ENCODE results near the gene TMEM156. TPM values are rescaled to one million over a fixed set of nuclear protein-coding genes. Genes with fewer than 3 reads are reported as not detected.

Gene TMEM156
- total RNA-seq, 2 experiments from 2014 or later: 18.4 TPM

- POLR2A ChIA-PET: interaction anchor here (0.7 to 5.8 kb wide), 2 partner anchors 18 to 411 kb away, joined by 3 to 58 read pairs; partner anchors contain the start of genes LIAS, RPL9 and TMEM156
- H3K27ac ChIP-seq (ENCODE audit: low read depth in 1 of 2, low read length in 2 of 2): no peak overlapping the region
Measured at GRCh38 chr4:39048311-39048710, 16.1 kb upstream of the TMEM156 start.

GRCh38 chr4:39047681-39048080, 15.5 kb upstream of the TMEM156 start:
- intact Hi-C loops (cut with DNase I, micrococcal nuclease): loop anchor here (2.0 to 10.0 kb wide), 5 partner anchors 50 to 1363 kb away; partner anchors contain the start of genes LIAS (in 1 of the 2), RELL1 (in 1 of the 2), RFC1 (in 1 of the 2) and RPL9 (in 1 of the 2)
- DNase-seq (no peak), ATAC-seq (ENCODE audit: poor library complexity) (no peak)
- Histone ChIP-seq H3K36me3 (ENCODE audit: insufficient read depth, low read length) (no peaks in the 10 kb centered on the region), H3K27me3 (ENCODE audit: control insufficient read depth in 1 of 2, insufficient read depth in 2 of 2, low read length in 2 of 2) (no peaks in the 10 kb centered on the region), H3K27ac (ENCODE audit: low read depth in 1 of 2, low read length in 2 of 2) (no peak overlapping the region), H3K9me3 (ENCODE audit: control insufficient read depth in 1 of 2, insufficient read depth in 1 of 2, low read length in 2 of 2) (no peaks in the 10 kb centered on the region), H3K4me3 (ENCODE audit: low read length) (no peak overlapping the region), H3K4me1 (ENCODE audit: insufficient read depth, low read length) (peaks cover 36% of the 10 kb centered on the region)
- no peaks in the 10 kb centered on the region for H3K27me3 Mint-ChIP-seq
- peaks cover 68% of the 10 kb centered on the region for H3K4me1 Mint-ChIP-seq (ENCODE audit: low read depth)
- ChIA-PET CTCF (interaction anchor here (0.9 to 1.1 kb wide), 2 partner anchors 17 to 87 kb away, joined by 3 read pairs; no protein-coding TSS in a partner anchor), POLR2A (interaction anchor here (1.2 to 5.8 kb wide), 2 partner anchors 17 to 244 kb away, joined by 3 to 58 read pairs; partner anchors contain the start of gene TMEM156)
- peak overlapping the region; percentile 85 for H3K27ac Mint-ChIP-seq
- H3K9me3 Mint-ChIP-seq: no peaks in the 10 kb centered on the region
- TF ChIP-seq CTCF (IDR thresholded peaks at IDR 0.05): no peak
- H3K36me3 Mint-ChIP-seq (ENCODE audit: low read depth): peaks cover 7% of the 10 kb centered on the region
- peak overlapping the region; percentile 55 for H3K4me3 Mint-ChIP-seq

More at GRCh38 chr4:39048311-39048710, 16.1 kb upstream of the TMEM156 start:
- no peak for TF ChIP-seq CTCF (IDR thresholded peaks at IDR 0.05)
- intact Hi-C loops (cut with DNase I, micrococcal nuclease): loop anchor here (5.0 to 10.0 kb wide), 4 partner anchors 49 to 1364 kb away; partner anchors contain the start of genes LIAS (in 1 of the 2), RELL1 (in 1 of the 2) and RPL9 (in 1 of the 2)
- Histone ChIP-seq H3K27me3 (ENCODE audit: control insufficient read depth in 1 of 2, insufficient read depth in 2 of 2, low read length in 2 of 2) (no peaks in the 10 kb centered on the region), H3K9me3 (ENCODE audit: control insufficient read depth in 1 of 2, insufficient read depth in 1 of 2, low read length in 2 of 2) (no peaks in the 10 kb centered on the region), H3K4me1 (ENCODE audit: insufficient read depth, low read length) (peaks cover 35% of the 10 kb centered on the region), H3K36me3 (ENCODE audit: insufficient read depth, low read length) (no peaks in the 10 kb centered on the region), H3K4me3 (ENCODE audit: low read length) (no peak overlapping the region)
- no peaks in the 10 kb centered on the region for H3K27me3 Mint-ChIP-seq
- H3K36me3 Mint-ChIP-seq (ENCODE audit: low read depth): peaks cover 7% of the 10 kb centered on the region
- H3K27ac Mint-ChIP-seq: peak overlapping the region; percentile 85
- H3K4me1 Mint-ChIP-seq (ENCODE audit: low read depth): peaks cover 70% of the 10 kb centered on the region
- CTCF ChIA-PET: interaction anchor here (2.3 kb wide), 1 partner anchor 10 kb away, joined by 9 read pairs; no protein-coding TSS in a partner anchor
- peak overlapping the region; percentile 55 for H3K4me3 Mint-ChIP-seq
- DNase-seq (peak in 3 of 14 experiments; percentile 25 to 51 (median 27)), ATAC-seq (ENCODE audit: poor library complexity) (no peak)
- H3K9me3 Mint-ChIP-seq: no peaks in the 10 kb centered on the region

GRCh38 chr4:39046249-39046648, 14.0 kb upstream of the TMEM156 start:
- ChIA-PET POLR2A (interaction anchor here (0.6 to 5.8 kb wide), 9 partner anchors 8 to 268 kb away, joined by 3 to 58 read pairs (median 9); partner anchors contain the start of gene TMEM156), CTCF (interaction anchor here (1.4 to 1.6 kb wide), 4 partner anchors 9 to 89 kb away, joined by 4 to 7 read pairs (median 4); no protein-coding TSS in a partner anchor)
- Histone ChIP-seq H3K27ac (ENCODE audit: low read depth in 1 of 2, low read length in 2 of 2) (peak overlapping the region; percentile 28 to 65), H3K4me3 (ENCODE audit: low read length) (peak overlapping the region; percentile 72), H3K9me3 (ENCODE audit: control insufficient read depth in 1 of 2, insufficient read depth in 1 of 2, low read length in 2 of 2) (no peaks in the 10 kb centered on the region), H3K27me3 (ENCODE audit: control insufficient read depth in 1 of 2, insufficient read depth in 2 of 2, low read length in 2 of 2) (no peaks in the 10 kb centered on the region), H3K4me1 (ENCODE audit: insufficient read depth, low read length) (peaks cover 36% of the 10 kb centered on the region), H3K36me3 (ENCODE audit: insufficient read depth, low read length) (no peaks in the 10 kb centered on the region)
- TF ChIP-seq CTCF (IDR thresholded peaks at IDR 0.05): no peak
- Mint-ChIP-seq H3K36me3 (ENCODE audit: low read depth) (peaks cover 7% of the 10 kb centered on the region), H3K4me3 (peak overlapping the region; percentile 97), H3K27me3 (no peaks in the 10 kb centered on the region), H3K9me3 (no peaks in the 10 kb centered on the region), H3K27ac (peak overlapping the region; percentile 85), H3K4me1 (ENCODE audit: low read depth) (peaks cover 62% of the 10 kb centered on the region)
- ATAC-seq (ENCODE audit: poor library complexity): no peak
- intact Hi-C loops (cut with DNase I, micrococcal nuclease): loop anchor here (2.0 to 10.0 kb wide), 5 partner anchors 51 to 1361 kb away; partner anchors contain the start of genes LIAS (in 1 of the 2), RELL1 (in 1 of the 2), RFC1 (in 1 of the 2) and RPL9 (in 1 of the 2)
- peak in 5 of 14 experiments; percentile 13 to 65 (median 52) for DNase-seq
